Neutrophil (primary cell): ENCODE results near the gene MON2.

Experiments used
- H3K27ac ChIP-seq: fragments of 200-600 bp; sonication (generic); 2 replicates; pipeline ENCODE4 v1.5.1; 2016; ENCODE audit warnings: mild to moderate bottlenecking, moderate library complexity
- H3K27me3 ChIP-seq: fragments of 200-600 bp; sonication (generic); 2 replicates; pipeline ENCODE4 v1.6.0; 2016; ENCODE audit warnings: mild to moderate bottlenecking
- H3K36me3 ChIP-seq: fragments of 200-600 bp; sonication (generic); 2 replicates; pipeline ENCODE4 v1.5.1; 2017
- H3K4me1 ChIP-seq, 2 experiments: fragments of 200-600 bp in 1 of 2; sonication (generic) in 1 of 2; 1 replicate in 1 of 2; 2 replicates in 1 of 2; pipeline versions ENCODE4 v1.5.1 to v1.6.1; 2013 to 2016; ENCODE audit warnings: low read depth in 1 of 2, low read length in 1 of 2, mild to moderate bottlenecking in 1 of 2, moderate library complexity in 1 of 2; ENCODE audit not compliant: control insufficient read depth in 1 of 2, insufficient read depth in 1 of 2
- H3K4me3 ChIP-seq, 2 experiments: fragments of 200-600 bp in 1 of 2; sonication (generic) in 1 of 2; 1 replicate in 1 of 2; 2 replicates in 1 of 2; pipeline ENCODE4 v1.5.1; 2013 to 2016; ENCODE audit warnings: low read depth in 1 of 2, low read length in 1 of 2, mild to moderate bottlenecking in 1 of 2, moderate library complexity in 1 of 2
- H3K9me3 ChIP-seq: fragments of 200-600 bp; sonication (generic); 2 replicates; pipeline ENCODE4 v1.5.1; 2016
- TF ChIP-seq, protein P1 (sequence below): fragments of 200-600 bp; sonication (generic); IDR thresholded peaks from 2 replicates; pipeline ENCODE4 v1.5.1; 2016; ENCODE audit warnings: antibody characterized with exemption

The MON2 gene

DNA sequence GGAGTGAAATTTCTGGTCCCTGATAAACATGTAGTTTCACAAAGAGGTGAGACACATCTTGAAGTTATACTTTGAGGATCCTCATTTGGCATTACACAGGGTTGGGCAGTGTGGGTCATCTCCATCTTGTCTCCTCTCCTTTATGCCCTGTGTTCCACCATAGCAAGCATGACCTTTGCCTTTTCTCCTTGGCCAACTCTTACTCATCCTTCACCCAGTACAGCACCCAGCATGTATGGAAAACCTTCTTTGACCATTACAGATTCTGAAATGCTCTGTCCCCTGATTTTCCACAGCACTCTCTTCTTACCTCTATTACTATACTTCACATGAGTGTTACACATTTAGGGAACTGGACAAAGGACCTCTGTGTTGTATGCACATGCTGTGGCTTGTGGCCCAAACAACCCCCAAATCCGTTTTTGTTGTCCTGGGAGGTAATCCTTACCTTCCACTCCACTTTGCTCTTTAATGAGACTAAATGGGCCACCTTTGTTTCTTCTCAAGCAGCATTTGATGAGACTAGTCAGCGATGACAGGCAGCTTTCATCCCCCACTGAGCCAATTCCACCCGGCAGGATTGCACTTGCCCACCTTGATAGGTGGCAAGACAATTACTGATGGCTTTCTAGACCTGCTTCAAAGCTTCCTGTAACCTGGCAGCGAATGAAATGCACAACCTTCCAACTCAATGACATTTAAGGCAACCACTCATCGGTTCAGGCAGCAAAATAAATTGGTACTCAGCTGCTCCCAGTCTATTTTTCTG is 163.5 kb downstream of the MON2 start:
- Histone ChIP-seq H3K27ac (no peak overlapping the region), H3K27me3 (peaks cover 70% of the 10 kb centered on the region), H3K4me1 (peaks cover 18 to 23% of the 10 kb centered on the region in 2 experiments), H3K36me3 (no peaks in the 10 kb centered on the region), H3K9me3 (no peaks in the 10 kb centered on the region), H3K4me3 (no peak overlapping the region)
- TF ChIP-seq, protein P1, sequence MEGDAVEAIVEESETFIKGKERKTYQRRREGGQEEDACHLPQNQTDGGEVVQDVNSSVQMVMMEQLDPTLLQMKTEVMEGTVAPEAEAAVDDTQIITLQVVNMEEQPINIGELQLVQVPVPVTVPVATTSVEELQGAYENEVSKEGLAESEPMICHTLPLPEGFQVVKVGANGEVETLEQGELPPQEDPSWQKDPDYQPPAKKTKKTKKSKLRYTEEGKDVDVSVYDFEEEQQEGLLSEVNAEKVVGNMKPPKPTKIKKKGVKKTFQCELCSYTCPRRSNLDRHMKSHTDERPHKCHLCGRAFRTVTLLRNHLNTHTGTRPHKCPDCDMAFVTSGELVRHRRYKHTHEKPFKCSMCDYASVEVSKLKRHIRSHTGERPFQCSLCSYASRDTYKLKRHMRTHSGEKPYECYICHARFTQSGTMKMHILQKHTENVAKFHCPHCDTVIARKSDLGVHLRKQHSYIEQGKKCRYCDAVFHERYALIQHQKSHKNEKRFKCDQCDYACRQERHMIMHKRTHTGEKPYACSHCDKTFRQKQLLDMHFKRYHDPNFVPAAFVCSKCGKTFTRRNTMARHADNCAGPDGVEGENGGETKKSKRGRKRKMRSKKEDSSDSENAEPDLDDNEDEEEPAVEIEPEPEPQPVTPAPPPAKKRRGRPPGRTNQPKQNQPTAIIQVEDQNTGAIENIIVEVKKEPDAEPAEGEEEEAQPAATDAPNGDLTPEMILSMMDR, result no peak

DNA sequence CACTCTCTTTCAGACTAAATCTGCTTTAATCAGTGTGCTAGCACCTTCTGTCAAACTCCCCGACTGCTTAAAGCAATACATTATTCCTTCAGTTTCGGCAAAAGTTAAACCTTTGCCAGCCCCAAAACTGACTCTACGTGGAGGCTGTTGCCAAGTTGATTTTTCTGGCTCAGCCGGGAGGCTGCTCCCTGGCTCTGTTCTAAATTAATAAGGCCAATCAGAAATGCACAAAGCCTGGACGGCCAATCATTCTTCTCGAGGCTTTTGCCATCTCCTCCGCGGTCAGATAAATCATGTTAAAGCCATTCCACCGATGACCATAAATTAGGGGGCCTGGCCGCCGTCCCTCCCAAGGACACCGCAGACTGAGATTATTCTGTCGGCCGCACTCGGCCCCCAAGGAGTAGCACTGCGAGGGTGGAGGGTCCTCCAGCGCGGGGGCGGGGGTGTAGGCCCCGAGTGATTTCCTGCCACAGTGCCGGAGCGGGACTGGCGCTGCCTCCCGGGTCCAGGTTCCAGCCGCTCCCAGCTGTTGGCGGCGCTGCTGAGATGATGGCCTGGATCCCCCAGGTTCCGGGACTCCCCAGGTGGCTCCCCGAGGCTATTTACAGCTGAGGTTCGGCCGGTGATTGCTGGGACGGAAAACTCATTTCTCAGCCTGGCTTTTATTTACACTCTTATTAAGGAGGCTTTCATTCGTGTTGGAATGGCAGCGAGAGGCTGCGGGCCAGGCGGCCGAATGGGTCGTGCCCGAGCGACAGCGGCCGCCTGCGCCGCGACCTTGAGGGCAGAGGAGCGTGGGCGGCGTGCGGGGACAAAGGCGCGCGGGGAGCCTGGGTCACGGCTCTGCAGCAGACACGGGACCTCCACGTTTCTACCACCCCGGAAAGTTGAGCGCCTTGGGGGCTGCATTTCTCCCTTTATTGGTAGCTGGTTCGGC is 165.1 kb downstream of the MON2 start:
- no peaks in the 10 kb centered on the region for H3K36me3 ChIP-seq
- H3K4me3 ChIP-seq, result peak overlapping the region; percentile 36 to 53
- H3K27ac ChIP-seq, result no peak overlapping the region
- TF ChIP-seq, protein P1, result no peak
- peaks cover 74% of the 10 kb centered on the region for H3K27me3 ChIP-seq
- H3K9me3 ChIP-seq, result no peaks in the 10 kb centered on the region
- H3K4me1 ChIP-seq, result peaks cover 14 to 15% of the 10 kb centered on the region in 2 experiments

DNA sequence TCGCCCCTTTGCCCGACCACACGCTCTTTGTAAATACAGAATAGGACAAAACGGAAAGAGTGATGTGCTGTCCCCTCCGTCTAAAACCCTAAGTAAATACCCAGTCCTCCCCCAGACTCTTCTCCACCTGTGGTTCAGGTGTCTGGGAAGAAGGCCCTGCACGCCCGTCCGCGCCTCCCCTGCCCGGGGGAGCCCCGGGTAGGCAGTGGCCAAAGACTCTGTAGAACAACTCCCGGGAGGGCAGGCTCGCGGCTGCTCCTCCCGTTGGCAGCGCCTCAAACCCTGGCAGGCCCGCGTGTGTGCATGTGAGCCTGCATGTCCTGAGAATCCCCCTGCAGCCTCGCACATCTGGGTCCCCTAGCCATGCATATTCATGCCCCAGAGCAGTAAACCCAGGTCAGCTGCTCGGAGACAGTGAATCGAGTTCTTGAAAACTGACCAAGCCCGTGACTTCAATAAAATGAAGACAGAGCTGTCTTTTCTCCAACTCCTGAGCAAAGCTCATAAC is 165.8 kb downstream of the MON2 start:
- Histone ChIP-seq H3K27me3 (peaks cover 74% of the 10 kb centered on the region), H3K4me1 (peaks cover 14 to 15% of the 10 kb centered on the region in 2 experiments), H3K27ac (no peak overlapping the region), H3K4me3 (peak overlapping the region; percentile 36 to 53), H3K9me3 (no peaks in the 10 kb centered on the region), H3K36me3 (no peaks in the 10 kb centered on the region)
- TF ChIP-seq, protein P1, result no peak

DNA sequence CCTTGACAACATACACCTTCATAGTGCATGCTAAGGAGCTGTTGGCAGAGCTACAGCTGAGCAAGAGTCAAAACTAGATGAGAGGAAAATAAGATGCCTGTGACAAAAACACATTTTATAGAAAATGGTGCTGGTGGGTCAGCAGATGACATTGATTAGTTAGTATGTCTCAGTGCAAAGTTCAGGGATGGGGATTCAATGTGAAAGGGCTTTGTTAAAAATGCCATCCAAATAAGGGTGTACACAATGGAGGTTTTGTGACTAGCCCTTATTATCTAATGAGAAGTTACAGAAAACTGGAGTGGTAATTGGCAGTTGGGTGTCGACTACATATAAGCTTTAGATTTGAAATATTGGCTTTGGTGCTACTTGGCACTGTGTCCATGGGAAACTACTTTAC is 169.0 kb downstream of the MON2 start:
- TF ChIP-seq, protein P1, result no peak
- no peaks in the 10 kb centered on the region for H3K36me3 ChIP-seq
- H3K4me1 ChIP-seq, result peaks cover 14 to 15% of the 10 kb centered on the region in 2 experiments
- no peak overlapping the region for H3K27ac ChIP-seq
- no peak overlapping the region for H3K4me3 ChIP-seq
- peaks cover 50% of the 10 kb centered on the region for H3K27me3 ChIP-seq
- no peaks in the 10 kb centered on the region for H3K9me3 ChIP-seq

DNA sequence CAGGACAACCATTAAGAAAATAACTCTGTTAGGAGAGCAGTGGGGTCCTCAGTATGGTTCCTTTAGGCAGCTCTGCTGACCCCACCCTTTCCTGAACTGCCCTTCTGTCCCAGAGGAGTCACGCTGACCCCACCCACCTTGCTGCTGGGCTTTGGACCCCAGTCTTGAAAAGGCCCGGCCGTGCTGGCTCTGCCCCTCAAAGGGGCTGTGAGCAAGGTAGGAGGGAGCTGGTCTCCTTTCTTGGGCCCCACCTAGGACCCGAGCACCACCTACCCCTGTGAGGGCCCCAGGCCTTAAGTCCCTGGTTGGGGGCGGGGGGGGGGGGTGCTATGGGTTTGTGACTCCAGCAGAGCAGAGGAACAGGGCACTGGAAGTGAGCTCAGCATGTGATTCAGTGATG is 171.1 kb downstream of the MON2 start:
- peaks cover 29% of the 10 kb centered on the region for H3K27me3 ChIP-seq
- no peak overlapping the region for H3K4me3 ChIP-seq
- TF ChIP-seq, protein P1, result no peak
- H3K36me3 ChIP-seq, result no peaks in the 10 kb centered on the region
- H3K27ac ChIP-seq, result no peak overlapping the region
- peaks cover under 1% of the 10 kb centered on the region in 2 experiments for H3K4me1 ChIP-seq
- no peaks in the 10 kb centered on the region for H3K9me3 ChIP-seq
